ENCODE results near the gene EIF1. TPM values are rescaled to one million over a fixed set of nuclear protein-coding genes. Genes with fewer than 3 reads are reported as not detected.

The EIF1 gene
- total and polyA plus RNA-seq, 4 donors, result 56.5 to 755 (median 159) TPM

DNA sequence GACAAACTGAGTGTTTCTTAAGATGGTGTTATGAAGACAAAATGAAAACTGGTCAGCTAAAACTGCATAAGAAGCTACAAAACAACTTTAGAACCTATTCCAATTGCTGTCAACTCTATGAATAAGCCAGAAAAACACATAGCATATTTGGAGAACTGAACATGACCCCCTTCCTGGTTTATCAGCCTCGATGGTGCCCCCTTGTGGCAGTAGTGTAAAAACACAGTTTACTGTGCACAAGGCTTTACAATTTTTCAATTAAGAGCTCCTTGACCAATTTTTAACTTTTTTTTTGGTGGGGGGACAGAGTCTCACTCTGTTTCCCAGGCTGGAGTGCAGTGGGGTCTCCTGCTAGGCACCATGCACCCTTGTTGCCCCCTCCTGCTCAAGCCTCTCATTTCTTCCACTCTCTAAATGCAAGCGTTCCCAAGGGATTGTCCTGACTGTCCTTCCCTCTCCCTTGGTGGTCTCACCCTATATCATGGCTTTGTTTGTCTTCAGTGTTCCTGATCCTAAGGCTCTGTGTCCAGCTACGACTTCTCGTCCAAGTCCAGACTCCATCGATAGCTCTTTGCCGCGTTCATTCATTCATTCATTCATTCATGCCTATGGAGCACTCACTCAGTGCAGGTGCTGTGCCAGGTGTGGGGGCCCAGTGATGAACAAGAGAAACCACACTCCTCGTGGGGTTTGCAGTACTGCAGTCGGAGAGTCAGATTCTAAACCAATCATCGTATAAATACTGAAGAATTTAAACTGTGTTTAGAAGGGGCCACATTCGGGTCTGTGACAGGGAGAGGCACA, 7.5 kb downstream of the EIF1 start:
- Histone ChIP-seq H3K27me3 (ENCODE audit: control insufficient read depth in 4 of 4, insufficient read depth in 4 of 4, low read length in 3 of 4) (no peaks in the 10 kb centered on the region), H3K4me3 (ENCODE audit: low read depth in 1 of 3, low read length in 3 of 3) (no peak overlapping the region), H3K27ac (ENCODE audit: low read depth in 1 of 2, low read length in 2 of 2) (peak overlapping the region; percentile 82 to 93), H3K9ac (ENCODE audit: low read depth in 1 of 2, low read length in 2 of 2) (peak overlapping the region in 1 of 2 donors; percentile 40), H3K36me3 (ENCODE audit: control insufficient read depth in 4 of 4, insufficient read depth in 3 of 4, low read depth in 1 of 4, low read length in 3 of 4) (peaks cover 9 to 28% (median 24%) of the 10 kb centered on the region in 4 donors), H3K4me1 (ENCODE audit: control insufficient read depth in 4 of 4, insufficient read depth in 4 of 4, low read length in 3 of 4) (peaks cover 5 to 28% (median 15%) of the 10 kb centered on the region in 4 donors), H3K9me3 (ENCODE audit: control insufficient read depth in 4 of 4, low read length in 3 of 4) (no peaks in the 10 kb centered on the region)
- WGBS, result 50% methylated on average over 11 of the region's 11 CpGs
- TF ChIP-seq ATF3 (IDR thresholded peaks at IDR 0.05) (no peak), SP1 (IDR thresholded peaks at IDR 0.05) (no peak), FOXA2 (IDR thresholded peaks at IDR 0.05) (no peak), FOXA1 (IDR thresholded peaks at IDR 0.05) (no peak), RXRA (IDR thresholded peaks at IDR 0.05) (peak; percentile 30 to 44), RAD21 (IDR thresholded peaks at IDR 0.05) (peak; percentile 58 to 70)
- TF ChIP-seq, protein P1, sequence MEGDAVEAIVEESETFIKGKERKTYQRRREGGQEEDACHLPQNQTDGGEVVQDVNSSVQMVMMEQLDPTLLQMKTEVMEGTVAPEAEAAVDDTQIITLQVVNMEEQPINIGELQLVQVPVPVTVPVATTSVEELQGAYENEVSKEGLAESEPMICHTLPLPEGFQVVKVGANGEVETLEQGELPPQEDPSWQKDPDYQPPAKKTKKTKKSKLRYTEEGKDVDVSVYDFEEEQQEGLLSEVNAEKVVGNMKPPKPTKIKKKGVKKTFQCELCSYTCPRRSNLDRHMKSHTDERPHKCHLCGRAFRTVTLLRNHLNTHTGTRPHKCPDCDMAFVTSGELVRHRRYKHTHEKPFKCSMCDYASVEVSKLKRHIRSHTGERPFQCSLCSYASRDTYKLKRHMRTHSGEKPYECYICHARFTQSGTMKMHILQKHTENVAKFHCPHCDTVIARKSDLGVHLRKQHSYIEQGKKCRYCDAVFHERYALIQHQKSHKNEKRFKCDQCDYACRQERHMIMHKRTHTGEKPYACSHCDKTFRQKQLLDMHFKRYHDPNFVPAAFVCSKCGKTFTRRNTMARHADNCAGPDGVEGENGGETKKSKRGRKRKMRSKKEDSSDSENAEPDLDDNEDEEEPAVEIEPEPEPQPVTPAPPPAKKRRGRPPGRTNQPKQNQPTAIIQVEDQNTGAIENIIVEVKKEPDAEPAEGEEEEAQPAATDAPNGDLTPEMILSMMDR (IDR thresholded peaks at IDR 0.05; ENCODE audit: low read depth, low read length, missing input control), result peak; percentile 77
- DNase-seq (ENCODE audit: low spot score), result peak; percentile 69

DNA sequence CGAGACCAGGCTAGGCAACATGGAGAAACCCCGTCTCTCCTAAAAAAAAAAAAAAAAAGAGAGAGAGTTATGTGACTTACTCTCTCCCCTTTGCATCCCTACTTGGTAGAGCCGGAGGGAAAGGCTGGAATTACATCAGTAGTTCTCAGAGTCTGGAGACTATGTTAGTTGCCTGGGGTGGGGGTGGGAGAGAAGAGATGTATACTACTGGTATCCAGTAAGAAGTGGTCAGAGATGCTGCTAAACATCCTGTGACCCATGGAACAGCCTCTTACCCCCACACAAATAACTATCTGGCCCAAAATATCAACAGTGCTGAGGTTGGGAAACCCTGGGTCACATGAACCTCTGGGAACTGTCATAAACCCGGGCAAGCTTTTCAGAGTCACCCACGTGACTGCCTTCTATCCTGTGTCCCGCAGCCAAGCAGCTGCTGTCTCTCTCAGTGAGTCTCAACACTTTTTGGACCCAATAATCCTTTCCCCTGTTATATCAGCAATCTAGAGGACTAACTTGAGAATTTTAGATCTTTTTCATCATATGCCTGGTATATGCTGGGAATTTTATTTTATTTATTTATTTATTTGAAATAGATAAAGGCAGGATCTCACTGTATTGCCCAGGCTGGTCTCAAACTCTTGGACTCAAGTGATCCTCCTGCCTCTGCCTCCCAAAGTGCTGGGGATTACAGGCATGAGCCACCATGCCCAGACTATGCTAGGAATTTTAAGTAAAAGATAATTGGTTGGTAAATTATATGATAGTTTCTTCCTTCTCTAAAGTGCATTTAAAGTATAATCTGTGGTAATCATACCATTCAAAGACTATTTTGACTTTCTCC, 8.7 kb downstream of the EIF1 start:
- TF ChIP-seq FOXA1 (IDR thresholded peaks at IDR 0.05) (peak; percentile 69), RXRA (IDR thresholded peaks at IDR 0.05) (peak; percentile 95 to 96), EGR1 (IDR thresholded peaks at IDR 0.05; ENCODE audit: low read depth in 2 of 2) (peak in 1 of 2 donors; percentile 47), HNF4G (IDR thresholded peaks at IDR 0.05) (no peak), TAF1 (conservative IDR thresholded peaks at IDR 0.05) (no peak), FOXA2 (IDR thresholded peaks at IDR 0.05) (peak; percentile 65), ATF3 (IDR thresholded peaks at IDR 0.05) (peak; percentile 25), YY1 (IDR thresholded peaks at IDR 0.05) (no peak), NR2F2 (IDR thresholded peaks at IDR 0.05) (peak; percentile 84), HNF4A (conservative IDR thresholded peaks at IDR 0.05) (peak; percentile 47 to 82), JUND (IDR thresholded peaks at IDR 0.05) (peak in 1 of 2 donors; percentile 49), SP1 (IDR thresholded peaks at IDR 0.05) (peak; percentile 82), RAD21 (IDR thresholded peaks at IDR 0.05) (peak; percentile 17 to 24), GABPA (IDR thresholded peaks at IDR 0.05 in 1 of 2, conservative IDR thresholded peaks at IDR 0.05 in 1 of 2) (peak in 1 of 2 donors; percentile 66), ZBTB33 (IDR thresholded peaks at IDR 0.05) (peak; percentile 69)
- TF ChIP-seq, protein P2, sequence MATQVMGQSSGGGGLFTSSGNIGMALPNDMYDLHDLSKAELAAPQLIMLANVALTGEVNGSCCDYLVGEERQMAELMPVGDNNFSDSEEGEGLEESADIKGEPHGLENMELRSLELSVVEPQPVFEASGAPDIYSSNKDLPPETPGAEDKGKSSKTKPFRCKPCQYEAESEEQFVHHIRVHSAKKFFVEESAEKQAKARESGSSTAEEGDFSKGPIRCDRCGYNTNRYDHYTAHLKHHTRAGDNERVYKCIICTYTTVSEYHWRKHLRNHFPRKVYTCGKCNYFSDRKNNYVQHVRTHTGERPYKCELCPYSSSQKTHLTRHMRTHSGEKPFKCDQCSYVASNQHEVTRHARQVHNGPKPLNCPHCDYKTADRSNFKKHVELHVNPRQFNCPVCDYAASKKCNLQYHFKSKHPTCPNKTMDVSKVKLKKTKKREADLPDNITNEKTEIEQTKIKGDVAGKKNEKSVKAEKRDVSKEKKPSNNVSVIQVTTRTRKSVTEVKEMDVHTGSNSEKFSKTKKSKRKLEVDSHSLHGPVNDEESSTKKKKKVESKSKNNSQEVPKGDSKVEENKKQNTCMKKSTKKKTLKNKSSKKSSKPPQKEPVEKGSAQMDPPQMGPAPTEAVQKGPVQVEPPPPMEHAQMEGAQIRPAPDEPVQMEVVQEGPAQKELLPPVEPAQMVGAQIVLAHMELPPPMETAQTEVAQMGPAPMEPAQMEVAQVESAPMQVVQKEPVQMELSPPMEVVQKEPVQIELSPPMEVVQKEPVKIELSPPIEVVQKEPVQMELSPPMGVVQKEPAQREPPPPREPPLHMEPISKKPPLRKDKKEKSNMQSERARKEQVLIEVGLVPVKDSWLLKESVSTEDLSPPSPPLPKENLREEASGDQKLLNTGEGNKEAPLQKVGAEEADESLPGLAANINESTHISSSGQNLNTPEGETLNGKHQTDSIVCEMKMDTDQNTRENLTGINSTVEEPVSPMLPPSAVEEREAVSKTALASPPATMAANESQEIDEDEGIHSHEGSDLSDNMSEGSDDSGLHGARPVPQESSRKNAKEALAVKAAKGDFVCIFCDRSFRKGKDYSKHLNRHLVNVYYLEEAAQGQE (IDR thresholded peaks at IDR 0.05), result peak; percentile 68
- TF ChIP-seq, protein P1 (IDR thresholded peaks at IDR 0.05; ENCODE audit: low read depth, low read length, missing input control), result no peak
- TF ChIP-seq, protein P3, sequence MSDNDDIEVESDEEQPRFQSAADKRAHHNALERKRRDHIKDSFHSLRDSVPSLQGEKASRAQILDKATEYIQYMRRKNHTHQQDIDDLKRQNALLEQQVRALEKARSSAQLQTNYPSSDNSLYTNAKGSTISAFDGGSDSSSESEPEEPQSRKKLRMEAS (IDR thresholded peaks at IDR 0.05), result peak; percentile 70
- no peaks in the 10 kb centered on the region for H3K9me3 ChIP-seq (ENCODE audit: control insufficient read depth in 4 of 4, low read length in 3 of 4)
- 16% methylated on average over 6 of the region's 6 CpGs for WGBS
- DNase-seq (ENCODE audit: low spot score), result peak; percentile 41
- no peaks in the 10 kb centered on the region for H3K27me3 ChIP-seq (ENCODE audit: control insufficient read depth in 4 of 4, insufficient read depth in 4 of 4, low read length in 3 of 4)
- H3K4me1 ChIP-seq (ENCODE audit: control insufficient read depth in 4 of 4, insufficient read depth in 4 of 4, low read length in 3 of 4), result peaks cover 5 to 22% (median 14%) of the 10 kb centered on the region in 4 donors
- H3K27ac ChIP-seq (ENCODE audit: low read depth in 1 of 2, low read length in 2 of 2), result peak overlapping the region; percentile 82 to 93
- H3K4me3 ChIP-seq (ENCODE audit: low read depth in 1 of 3, low read length in 3 of 3), result no peak overlapping the region
- peak overlapping the region in 1 of 2 donors; percentile 40 for H3K9ac ChIP-seq (ENCODE audit: low read depth in 1 of 2, low read length in 2 of 2)
- peaks cover 4 to 16% (median 12%) of the 10 kb centered on the region in 4 donors for H3K36me3 ChIP-seq (ENCODE audit: control insufficient read depth in 4 of 4, insufficient read depth in 3 of 4, low read depth in 1 of 4, low read length in 3 of 4)
